Measurements from ENCODE around the gene PCED1B. TPM values are rescaled to one million over a fixed set of nuclear protein-coding genes. Genes with fewer than 3 reads are reported as not detected.

The PCED1B gene
- total RNA-seq, 4 donors from 2014 or later: 1.2 to 2.5 (median 2.3) TPM; not detected in 1

DNA sequence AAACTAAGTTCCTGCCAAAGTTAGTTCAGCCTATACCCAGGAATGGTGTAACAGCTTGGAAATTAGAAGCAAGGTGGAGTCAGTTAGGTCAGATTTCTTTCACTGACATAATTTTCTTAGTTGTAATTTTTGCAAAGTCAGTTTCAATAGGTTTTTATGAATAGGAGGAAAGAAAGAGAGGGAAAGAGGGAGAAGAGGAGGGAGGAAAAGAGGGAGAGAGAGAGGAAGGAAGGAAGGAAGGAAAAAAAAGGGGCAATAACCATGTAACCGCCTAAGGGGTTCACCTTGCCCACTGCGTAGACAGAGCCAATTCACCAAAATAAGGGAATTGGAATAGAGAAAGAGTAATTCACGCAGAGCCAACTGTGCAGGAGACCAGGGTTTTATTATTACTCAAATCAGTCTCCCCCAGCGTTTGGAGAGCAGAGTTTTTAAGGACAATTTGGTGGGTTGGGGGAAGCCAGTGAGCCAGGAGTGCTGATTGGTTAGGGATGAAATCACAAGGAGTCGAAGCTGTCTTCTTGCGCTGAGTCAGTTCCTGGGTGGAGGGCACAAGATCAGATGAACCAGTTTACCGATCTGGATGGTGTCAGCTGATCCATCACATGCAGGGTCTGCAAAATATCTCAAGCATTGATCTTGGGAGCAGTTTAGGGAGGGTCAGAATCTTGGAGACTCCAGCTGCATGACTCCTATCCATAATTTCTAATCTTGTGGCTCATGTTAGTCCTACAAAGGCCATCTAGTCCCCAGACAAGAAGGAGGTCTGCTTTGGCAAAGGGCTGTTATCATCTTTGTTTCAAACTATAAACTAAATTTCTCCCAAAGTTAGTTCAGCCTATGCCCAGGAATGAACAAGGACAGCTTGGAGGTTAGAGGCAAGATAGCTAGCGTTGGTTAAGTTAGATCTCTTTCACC, 126.4 kb downstream of the PCED1B start:
- 69 to 77% methylated on average over 8 of the region's 8 CpGs for WGBS, 2 donors
- Histone ChIP-seq H3K36me3 (no peaks in the 10 kb centered on the region), H3K4me1 (peaks cover 0 to 18% (median 0%) of the 10 kb centered on the region in 3 donors), H3K4me3 (no peak overlapping the region), H3K27ac (no peak overlapping the region), H3K27me3 (no peaks in the 10 kb centered on the region), H3K9me3 (no peaks in the 10 kb centered on the region)
- intact Hi-C loops (cut with DNase I): no loop called here
- TF ChIP-seq POLR2A (IDR thresholded peaks at IDR 0.05): no peak
- no peak for DNase-seq

DNA sequence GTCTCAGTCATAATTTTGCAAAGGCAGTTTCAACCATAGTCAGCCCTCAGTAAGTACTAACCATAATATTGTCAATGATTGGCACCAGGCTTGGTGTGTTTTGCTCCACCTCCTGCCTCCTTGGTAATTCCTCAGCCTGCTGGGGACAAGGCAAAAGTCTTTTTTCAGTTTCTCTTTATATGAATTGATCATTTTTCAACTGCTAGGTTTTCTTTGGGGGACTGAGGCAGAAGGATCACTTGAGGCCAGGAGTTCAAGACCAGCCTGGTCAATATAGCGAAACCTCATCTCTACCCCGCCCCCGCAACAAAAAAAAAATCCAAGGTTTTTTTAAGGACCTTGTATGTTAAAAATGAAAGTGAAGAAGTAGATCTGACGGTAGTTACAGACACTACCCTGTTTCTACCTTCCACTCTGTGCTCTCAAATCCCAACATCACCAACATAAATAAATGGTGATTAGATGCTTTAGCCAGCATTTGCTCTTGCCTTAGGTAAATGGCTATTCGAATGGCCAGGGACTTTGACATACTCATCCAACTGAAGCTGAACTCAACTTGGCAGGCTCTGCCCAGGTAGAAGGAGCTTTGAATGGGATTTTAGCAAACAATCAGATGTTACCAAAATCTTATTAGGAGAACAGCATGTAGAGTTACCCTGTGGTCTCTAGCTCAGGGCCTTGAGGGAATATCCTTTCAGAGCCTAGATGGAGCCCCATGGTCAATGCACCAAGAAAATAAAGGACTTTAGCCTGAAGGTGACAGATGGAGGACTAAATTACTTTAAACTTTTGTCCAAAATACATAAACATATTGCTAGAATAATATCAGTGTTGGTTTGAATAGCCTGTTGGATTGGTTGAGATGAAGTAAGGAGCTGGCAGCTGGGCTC, 127.3 kb downstream of the PCED1B start:
- Histone ChIP-seq H3K27ac (peak overlapping the region in 3 of 4 donors; percentile 1 to 69 (median 5)), H3K4me3 (no peak overlapping the region), H3K9me3 (no peaks in the 10 kb centered on the region), H3K36me3 (no peaks in the 10 kb centered on the region), H3K27me3 (no peaks in the 10 kb centered on the region), H3K4me1 (peaks cover 0 to 18% (median 0%) of the 10 kb centered on the region in 3 donors)
- TF ChIP-seq, protein P1, sequence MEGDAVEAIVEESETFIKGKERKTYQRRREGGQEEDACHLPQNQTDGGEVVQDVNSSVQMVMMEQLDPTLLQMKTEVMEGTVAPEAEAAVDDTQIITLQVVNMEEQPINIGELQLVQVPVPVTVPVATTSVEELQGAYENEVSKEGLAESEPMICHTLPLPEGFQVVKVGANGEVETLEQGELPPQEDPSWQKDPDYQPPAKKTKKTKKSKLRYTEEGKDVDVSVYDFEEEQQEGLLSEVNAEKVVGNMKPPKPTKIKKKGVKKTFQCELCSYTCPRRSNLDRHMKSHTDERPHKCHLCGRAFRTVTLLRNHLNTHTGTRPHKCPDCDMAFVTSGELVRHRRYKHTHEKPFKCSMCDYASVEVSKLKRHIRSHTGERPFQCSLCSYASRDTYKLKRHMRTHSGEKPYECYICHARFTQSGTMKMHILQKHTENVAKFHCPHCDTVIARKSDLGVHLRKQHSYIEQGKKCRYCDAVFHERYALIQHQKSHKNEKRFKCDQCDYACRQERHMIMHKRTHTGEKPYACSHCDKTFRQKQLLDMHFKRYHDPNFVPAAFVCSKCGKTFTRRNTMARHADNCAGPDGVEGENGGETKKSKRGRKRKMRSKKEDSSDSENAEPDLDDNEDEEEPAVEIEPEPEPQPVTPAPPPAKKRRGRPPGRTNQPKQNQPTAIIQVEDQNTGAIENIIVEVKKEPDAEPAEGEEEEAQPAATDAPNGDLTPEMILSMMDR (IDR thresholded peaks at IDR 0.05): no peak
- no peak for TF ChIP-seq POLR2A (IDR thresholded peaks at IDR 0.05)
- intact Hi-C loops (cut with DNase I): no loop called here
- WGBS, 2 donors: 74 to 89% methylated on average over 5 of the region's 5 CpGs
- no peak for DNase-seq

DNA sequence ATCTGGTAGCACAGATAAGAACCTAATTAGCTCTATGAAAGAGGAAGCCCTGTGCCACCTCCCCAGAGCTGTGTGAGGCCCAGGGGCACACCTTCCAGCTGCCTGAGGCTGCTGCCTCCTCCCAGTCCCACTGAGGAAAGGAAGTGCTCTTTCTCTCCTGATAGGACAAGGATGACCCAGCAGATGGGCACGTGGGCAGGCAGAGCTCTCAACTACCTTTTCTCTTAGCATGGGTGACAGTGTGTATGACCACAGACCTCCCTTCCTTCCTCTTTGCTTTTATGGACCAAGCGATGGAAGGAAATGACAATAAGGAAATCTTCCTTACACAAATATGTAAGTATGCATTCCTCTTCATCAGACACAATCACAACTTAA, 127.9 kb downstream of the PCED1B start:
- Histone ChIP-seq H3K4me1 (peaks cover 0 to 22% (median under 1%) of the 10 kb centered on the region in 3 donors), H3K27ac (peak overlapping the region in 3 of 4 donors; percentile 38 to 69 (median 47)), H3K4me3 (no peak overlapping the region), H3K36me3 (no peaks in the 10 kb centered on the region), H3K27me3 (no peaks in the 10 kb centered on the region), H3K9me3 (no peaks in the 10 kb centered on the region)
- intact Hi-C loops (cut with DNase I): no loop called here
- TF ChIP-seq POLR2A (IDR thresholded peaks at IDR 0.05): peak in 1 of 4 donors; percentile 16
- TF ChIP-seq, protein P1 (IDR thresholded peaks at IDR 0.05): no peak
- DNase-seq: no peak
- WGBS, 2 donors: 57 to 79% methylated on average over 2 of the region's 2 CpGs

DNA sequence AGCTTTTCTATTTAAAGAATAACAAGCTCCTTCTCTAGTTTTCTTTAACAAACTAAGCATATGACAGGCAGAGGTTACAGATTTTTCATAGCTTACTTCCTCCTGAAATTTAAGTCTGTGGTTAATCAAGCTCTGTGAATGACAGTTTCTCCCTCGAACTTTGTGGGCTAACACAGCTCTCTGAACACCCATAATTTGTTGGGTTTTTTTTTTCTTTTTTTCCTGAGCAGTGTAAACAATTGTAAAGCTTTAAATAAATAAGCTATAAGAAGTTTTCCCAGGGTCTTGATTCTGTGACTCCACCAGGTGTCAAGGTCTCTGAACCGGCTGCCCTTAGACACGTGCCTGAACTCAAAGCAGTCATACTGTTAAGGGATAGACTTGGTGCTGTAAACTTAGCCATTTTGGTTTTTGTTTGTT, 128.4 kb downstream of the PCED1B start:
- TF ChIP-seq, protein P1 (IDR thresholded peaks at IDR 0.05): no peak
- TF ChIP-seq POLR2A (IDR thresholded peaks at IDR 0.05): no peak
- intact Hi-C loops (cut with DNase I): no loop called here
- H3K9me3 ChIP-seq: no peaks in the 10 kb centered on the region
- whole genome bisulfite sequencing, 2 donors: 58 to 63% methylated on average over 3 of the region's 3 CpGs
- no peaks in the 10 kb centered on the region for H3K36me3 ChIP-seq
- H3K27me3 ChIP-seq: no peaks in the 10 kb centered on the region
- peak overlapping the region in 3 of 4 donors; percentile 38 to 69 (median 47) for H3K27ac ChIP-seq
- peaks cover 0 to 27% (median 6%) of the 10 kb centered on the region in 3 donors for H3K4me1 ChIP-seq
- no peak overlapping the region for H3K4me3 ChIP-seq
- no peak for DNase-seq

DNA sequence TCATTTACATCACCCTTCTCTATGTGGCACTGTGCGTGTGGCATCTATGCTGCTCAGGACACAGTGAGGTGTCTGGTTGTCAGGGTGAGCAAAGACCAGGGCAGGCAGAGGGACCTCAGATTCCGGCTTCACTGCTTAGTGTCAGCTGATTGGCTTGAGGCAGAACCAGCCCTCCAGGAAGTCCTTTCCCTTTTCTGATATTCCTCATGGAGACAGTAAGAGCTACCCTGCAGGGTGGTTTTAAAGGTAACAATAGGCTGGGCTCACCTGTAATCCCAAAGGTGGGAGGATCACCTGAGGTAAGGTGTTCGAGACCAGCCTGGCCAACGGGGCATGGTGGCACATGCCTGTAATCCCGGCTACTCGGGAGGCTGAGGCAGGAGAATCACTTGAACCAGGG, 129.6 kb downstream of the PCED1B start:
- intact Hi-C loops (cut with DNase I): no loop called here
- Histone ChIP-seq H3K27me3 (no peaks in the 10 kb centered on the region), H3K27ac (no peak overlapping the region), H3K9me3 (no peaks in the 10 kb centered on the region), H3K4me1 (peaks cover 0 to 30% (median 7%) of the 10 kb centered on the region in 3 donors), H3K36me3 (no peaks in the 10 kb centered on the region), H3K4me3 (no peak overlapping the region)
- WGBS, 2 donors: 80 to 83% methylated on average over 6 of the region's 6 CpGs
- DNase-seq: no peak
- TF ChIP-seq POLR2A (IDR thresholded peaks at IDR 0.05): no peak
- TF ChIP-seq, protein P1 (IDR thresholded peaks at IDR 0.05): no peak
